NCI-H1417 treated with DMSO at 0.1 percent for 48 hours (cell line): ENCODE results near the gene LCN15.
A peak's percentile ranks its signal among the peaks of the same experiment; 100 is the strongest.

ENCODE experiments used
- DNase-seq: peaks from one replicate; lab custom pipeline; 2025; lab: John Stamatoyannopoulos, UW

LCN15 gene

DNA sequence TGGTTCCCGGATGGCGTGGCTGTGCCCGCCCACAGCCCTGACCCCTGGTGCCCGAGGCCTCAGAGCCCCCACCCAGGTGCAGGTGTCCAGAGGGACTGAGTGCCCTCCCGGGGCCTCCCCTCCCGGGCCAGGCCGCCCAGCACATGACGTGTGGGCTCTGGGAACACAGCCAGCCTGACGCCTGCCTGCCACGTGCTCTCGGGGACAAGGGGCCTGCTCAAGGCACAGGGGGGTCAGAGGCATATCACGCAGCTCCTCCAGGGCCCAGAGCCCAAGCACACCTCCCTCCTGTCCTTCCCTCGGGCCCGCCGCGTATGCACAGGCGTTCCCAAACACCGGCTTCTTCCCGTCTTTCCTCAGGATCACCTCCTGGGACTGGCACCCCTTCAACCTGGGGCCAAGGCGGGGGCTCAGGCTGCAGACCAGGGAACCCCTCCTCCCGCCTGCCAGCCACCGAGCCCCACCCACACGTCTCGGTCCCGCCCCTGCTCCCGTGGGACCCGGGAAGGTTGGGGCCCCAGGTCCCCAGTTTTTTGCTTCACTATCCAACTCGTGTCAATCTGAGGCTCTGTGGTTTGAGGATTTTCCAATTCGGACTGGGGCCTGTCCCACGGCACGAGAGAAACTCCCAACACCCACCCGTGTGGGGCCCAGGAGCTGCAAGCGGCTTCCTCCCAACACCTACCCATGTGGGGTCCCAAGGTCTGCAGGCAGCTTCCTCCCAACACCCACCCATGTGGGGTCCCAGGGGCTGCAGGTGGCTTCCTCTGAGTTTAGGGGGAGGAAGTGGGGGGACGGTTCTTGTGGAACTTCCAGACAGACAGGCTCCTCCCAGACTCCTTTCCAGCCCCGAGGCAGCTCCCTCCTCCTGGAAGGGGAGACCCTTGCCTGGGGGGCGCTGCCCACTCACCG is 23.1 kb downstream of the LCN15 start:
- no peak for DNase-seq

DNA sequence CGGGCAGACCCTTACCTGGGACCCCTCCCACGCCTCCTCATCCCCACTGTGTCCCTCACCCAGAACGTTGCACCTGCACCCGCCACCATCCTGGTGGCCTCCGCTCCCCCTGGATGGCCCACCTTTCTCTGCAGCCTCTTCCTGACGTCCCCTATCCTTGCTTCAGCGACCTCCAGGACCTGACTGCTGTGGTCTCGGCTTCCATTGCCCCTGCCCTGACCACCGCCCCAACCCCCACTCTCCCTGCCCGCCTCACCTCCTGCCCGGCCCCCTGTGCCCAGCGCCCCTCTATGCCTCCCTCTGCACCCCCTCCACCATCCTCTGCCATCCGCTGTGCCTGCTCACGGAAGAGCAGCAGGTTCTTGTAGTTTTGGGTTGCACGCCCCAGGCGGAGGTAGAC is 23.8 kb downstream of the LCN15 start:
- no peak for DNase-seq

DNA sequence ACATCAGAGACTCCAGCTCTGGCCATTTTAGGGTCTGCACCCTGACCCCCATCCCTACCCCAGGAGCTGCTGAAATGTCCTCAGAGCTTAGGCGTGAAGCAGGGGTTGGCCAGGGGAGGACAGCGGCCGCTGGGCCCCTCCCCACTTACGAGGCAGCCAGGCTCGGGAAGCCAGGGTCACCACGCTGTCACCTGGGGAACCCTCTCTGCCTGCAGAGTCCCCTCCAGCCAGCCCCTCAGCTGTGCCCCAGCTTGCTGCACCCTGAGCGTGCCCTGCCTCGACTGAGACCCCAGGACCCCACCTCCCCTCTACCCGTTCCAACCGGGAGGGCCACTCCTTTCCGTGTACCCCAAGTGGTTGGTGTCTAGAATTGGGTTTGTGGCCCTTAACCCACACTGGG is 24.2 kb downstream of the LCN15 start:
- DNase-seq, result no peak

DNA sequence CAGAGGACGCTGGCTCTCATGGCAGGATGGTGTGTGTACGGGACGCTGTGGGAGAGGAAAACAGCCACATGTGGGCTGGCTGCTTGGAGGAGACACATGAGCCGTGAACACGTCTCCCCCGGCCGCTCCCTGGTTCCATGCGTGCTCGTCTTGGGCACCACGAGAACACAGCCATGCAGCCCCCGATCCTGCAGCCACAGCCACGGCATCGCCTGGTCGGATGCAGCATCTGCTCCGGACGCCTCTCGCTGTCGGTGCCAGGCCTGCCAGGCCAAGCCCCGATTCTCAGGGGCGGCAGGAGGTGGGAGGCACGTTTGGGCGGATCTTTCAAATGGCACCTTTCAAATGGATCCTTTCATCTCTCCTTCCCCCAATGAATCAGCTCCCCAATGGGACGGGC is 24.8 kb downstream of the LCN15 start:
- no peak for DNase-seq

DNA sequence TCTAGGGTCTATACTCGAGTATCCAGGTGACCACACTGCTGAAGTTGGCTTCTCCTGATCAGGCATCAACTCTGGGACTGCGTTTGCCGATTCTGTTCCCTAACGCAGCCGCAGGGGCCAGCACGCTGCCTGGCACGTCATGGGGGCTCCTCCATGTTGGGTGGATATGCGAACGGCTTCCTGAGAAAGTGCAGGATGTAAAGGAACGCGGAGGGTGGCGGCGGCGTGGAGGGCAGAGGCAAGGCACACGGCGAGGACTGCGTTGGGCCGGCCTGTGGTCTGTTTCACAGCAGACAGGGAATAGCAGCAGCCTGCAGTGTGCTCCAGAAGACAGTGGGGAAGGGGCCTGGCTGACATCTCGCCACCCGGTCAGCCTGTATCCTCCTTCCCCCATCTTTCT is 25.4 kb downstream of the LCN15 start:
- no peak for DNase-seq

DNA sequence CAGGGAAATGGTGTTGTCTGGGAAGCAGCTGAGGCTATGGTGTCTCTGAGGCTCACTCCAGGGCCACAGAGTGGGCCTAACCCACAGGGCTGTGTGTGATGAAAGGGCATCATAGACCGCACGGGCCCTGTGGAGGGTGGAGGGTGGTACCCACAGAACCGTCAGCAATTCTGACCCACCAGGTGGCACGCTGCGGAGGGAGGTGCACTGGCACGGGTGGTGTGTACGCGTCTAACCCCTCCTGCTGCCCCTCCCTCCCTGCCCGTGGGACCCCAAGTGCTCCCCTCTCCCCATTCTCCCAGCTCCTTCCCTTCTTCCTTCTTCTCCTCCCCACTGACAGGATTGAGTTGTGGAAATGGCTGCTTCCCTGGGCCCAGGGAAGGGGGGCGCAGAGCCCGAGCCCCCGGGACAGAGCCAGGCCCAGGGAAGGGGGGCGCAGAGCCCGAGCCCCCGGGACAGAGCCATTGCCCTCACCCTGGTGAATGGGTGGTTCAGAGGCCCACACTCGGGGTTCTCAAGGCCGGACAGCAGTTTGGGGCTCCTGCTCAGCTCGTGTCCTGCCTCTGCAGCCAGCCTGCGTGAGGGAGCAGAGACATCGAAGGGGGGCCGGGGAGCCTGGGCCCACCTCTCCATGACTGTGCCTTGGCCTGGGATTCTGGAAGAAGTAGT is 28.4 kb downstream of the LCN15 start:
- DNase-seq, result no peak

DNA sequence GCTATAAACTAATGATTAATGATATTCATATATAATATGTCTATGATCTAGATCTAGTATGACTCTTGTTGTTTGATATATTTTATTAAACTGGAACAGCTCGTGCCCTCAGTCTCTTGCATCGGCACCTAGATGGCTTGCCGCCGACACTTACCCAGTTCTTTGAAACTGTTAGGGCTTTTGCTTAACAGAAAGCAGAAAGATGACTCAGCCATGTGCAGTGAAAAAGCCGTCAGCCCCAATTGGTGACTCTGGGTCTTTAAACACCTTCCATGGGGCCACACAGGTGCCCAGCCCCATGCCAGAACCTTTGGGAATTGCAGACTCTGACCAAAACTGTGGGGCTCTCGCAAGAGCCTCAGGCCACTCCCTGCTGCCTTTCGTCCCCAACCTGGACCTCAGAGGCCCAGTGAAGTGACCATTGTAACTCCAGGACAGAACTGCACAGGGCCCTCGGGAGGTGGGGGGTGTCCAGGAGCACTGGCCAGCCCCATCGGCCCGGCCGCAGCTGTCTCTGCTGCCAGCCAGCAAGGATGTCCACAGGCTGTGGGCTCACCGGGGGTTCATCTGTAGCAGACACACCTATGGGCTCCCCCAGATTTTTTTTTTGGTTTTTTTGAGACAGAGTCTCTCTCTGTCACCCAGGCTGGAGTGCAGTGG is 29.4 kb downstream of the LCN15 start:
- DNase-seq, result no peak

DNA sequence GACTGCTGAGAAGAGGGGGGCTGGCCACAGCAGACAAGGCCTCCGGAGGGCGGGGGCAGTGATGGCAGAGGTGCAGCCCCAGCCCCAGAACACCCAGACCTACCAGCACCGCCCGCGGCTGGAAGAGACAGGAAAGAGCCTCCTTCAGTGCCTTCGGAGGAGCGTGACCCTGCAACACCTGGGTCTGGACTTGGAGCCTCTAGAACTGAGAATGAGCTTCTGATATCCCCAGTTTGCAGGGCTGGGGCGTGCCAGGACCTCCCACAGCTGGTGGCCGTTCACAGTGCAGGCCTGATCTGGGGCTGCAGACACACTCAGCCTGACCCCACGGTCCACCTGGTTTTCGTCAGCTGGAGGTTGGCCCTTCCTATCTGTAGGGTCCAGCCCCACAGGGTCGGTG is 30.7 kb downstream of the LCN15 start:
- DNase-seq, result no peak

DNA sequence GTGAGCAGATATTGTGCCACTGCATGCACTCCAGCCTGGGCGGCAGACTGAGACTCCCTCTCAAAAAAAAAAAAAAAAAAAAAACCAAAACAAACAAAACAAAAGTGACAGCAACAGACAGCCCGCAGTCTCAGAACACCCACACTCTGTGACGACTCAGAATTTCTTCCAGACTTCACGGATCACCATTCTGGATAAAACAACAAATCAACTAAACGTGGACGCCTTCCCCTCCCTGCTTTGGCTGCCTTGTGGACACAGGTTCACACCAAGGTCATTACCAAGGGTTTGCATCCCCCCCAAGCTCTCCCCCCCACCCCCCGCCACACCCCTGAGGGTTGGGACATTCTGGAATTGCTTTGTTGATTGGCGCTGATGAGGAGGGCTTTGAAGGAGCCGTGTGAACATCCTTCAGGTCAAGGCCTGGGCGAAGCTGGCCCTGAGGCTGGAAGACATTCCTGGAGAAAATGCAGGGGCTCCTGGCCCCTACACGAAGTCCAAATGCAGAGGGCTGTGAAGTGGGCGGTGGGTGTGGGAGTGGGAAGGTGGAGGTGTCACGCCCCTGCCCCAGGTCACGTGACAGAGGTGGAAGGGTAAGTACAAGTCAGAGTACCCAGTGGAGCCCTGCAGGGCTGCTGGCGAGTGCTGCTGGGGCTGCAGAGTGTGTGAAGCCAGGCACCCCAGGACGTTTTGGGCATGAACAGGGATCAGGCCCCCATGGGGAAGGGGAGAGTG is 31.7 kb downstream of the LCN15 start:
- DNase-seq, result no peak

DNA sequence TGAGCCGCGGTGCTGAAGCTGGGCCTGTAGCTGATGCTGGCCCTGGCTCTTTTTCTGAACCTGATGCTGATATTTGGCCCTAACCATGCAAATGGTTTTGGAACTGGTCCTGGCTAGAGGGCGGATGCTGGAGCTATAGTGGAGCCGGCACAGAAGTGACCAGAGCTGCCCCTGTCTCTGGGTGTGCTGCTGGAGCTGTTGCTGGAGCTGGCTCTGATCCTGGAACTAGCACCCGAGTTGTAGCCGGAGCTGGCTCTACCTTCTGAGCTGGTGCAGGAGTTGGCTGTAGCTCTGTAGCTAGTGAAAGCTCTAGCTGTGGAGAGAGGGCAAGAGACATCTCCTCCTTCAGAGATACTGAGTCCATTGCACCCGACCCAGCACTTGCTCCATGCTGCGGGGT is 34.4 kb downstream of the LCN15 start:
- DNase-seq, result no peak

DNA sequence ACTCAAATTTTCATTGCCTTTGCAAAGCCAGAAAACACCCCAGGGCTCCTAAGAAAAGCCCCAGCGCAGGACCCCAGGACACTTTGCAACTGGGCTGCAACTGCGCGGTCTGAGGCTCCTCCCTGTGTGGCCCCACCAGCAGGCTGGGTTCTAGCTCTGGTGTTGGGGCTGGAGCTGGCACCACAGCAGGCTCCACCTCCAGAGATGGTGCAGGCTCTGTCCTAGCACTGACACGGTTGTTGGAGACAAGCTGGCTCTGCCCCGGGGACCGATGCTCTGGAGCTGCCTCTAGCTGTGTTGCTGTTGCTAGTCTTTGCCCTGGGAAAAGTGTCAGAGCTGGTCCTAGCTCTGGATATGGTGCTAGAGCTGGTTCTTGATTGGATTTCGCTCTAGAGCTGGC is 35.2 kb downstream of the LCN15 start:
- DNase-seq, result no peak

DNA sequence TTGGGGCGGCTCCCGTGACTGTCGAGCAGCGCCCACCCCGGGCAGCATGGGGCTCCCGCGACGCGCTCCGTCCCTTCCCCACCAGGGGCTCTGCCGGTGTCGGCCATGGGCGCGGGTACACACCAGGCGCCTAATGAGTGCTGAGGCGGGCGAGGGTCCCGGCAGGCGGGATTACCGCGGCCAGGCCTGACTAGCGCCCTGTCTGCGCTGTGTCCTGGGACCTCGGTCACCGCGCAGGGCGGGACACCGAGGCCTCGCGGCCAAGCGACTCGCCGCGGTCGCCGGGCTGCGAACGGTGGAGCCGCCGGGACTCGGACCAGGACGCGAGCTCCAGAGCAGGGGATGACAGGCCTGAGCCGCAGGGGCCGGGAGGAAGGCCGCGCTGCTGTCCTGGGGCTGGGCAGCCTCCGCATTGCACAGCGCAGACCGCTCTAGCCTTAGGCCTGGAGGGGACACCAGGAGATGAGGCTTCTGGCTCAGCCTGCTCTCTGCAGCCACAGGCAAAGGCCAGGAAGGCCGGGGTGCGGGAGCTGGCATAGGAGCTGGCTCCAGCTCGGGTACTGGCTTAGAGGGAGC is 35.7 kb downstream of the LCN15 start:
- no peak for DNase-seq

DNA sequence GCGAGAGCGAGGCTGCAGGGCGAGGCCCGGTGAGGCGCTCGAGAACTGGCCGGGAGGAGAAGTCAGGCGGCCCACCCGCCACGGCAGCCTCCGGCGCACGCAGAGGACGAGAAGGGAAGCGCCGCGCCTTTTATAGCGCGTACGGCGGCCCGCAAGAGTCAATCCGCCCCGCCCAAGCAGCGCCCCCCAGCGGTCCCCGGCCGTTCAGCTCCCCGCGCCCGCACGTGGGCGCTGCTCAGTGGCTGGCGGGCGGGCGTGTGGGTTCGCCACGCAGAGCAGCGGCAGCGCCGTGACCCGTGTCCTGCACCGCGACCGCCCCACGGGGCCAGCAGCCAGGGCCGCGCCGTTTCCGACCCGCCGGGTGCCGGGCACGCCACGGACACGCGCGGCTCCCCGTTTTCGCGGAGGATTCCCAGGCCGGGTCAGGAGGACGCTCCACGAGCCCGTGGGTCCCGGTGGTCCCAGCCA is 36.2 kb downstream of the LCN15 start:
- DNase-seq, result peak; percentile 61

DNA sequence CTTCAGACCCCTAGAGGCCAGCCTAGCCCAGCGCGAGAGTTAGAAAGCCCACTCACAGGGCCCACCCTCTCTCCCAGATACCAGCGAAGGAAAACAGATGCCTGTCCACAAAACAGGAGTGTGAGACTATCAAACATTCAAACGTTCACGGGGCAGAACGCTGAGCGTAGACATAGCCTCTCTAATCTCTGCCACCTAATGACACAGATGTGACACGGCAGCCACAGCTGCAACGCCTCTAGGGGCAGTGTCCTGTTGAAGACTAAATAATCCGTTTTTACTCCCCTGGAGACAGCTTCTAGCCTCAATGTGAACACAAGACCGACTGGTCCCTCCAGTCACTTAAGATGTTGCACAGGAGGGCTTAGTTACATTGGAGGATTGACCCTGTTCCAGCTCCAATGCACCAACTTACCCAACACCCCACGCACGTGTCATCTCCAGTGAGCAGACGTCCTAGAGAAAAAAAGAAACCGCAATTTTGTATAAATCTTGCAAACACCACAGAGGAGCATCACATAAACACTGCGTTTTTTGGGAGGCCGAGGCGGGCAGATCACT is 37.6 kb downstream of the LCN15 start:
- DNase-seq, result no peak

DNA sequence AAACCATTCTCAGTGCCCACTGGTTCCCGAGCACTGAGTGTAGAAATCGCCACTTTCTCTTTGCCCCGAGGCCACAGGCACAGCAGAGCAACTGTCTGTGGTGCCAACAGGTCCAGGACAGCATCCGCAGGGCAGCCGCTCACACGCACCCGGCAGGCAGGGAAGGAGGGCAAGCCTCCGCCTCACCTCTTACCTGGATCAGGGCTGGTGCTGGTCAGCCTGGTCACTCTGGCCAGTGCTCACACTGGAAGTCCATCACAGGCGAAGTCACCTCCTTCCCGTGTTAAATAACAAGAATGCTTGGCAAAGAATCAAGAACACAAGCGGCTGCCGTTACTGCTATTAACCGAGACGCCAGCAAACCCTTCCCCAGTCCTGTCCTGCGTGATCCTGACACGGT is 38.2 kb downstream of the LCN15 start:
- DNase-seq, result no peak

DNA sequence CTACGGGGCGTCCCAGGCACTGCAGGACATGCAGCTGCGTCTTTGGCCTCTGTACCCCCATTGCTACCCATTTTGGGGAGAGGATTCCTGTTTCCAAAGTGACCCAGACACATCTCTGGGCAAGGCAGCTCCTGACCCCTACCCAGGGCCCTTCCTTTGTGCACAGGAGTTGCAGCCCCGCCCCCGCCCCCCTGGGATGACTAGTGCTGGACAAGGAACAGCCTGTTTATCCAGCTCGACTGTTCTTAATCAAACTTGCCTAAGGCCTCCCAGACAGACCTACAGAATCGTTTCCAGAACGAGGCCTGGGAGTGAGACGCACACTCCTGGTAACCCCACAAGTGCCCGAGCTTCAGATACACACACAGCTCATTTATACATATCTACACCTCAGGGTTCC is 38.7 kb downstream of the LCN15 start:
- DNase-seq, result no peak

DNA sequence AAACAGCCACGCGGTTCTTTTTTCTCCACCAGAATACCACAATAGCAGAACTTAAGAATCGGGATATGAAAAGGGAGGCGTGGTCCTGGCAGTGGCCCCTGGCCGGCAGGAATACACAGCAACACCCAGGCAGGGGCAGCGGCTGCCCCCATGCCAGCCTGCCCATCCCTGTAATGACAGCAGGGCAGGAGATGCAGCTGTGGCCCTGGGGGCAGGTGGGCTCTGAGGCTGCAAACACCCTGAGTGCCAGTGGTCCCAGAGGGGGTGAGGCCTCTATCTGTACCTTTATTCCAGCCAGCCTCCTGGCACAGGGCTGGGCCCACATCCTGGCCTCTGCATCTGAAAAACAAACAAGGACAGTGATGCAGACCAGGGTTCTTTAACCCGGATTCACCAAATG is 39.5 kb downstream of the LCN15 start:
- DNase-seq, result no peak

DNA sequence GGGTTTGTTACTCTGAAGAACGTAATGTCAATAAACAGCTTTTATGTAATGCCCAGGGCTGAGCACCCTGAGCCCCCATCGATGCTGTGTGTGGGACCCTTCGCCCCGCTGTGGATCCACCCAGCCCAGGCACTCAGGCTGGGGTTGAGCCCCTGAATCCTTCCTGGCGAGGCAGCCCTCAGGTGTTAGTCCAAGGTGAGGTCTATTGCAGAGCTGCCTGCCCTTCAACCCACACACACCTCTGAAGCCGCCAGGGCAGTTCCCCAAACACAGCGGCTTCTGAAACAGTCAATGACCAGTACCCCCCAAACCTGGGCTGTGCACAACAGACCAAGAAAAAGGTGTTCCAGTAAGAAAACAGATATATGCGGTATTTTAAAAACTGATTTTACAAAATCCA is 40.3 kb downstream of the LCN15 start:
- DNase-seq, result no peak

DNA sequence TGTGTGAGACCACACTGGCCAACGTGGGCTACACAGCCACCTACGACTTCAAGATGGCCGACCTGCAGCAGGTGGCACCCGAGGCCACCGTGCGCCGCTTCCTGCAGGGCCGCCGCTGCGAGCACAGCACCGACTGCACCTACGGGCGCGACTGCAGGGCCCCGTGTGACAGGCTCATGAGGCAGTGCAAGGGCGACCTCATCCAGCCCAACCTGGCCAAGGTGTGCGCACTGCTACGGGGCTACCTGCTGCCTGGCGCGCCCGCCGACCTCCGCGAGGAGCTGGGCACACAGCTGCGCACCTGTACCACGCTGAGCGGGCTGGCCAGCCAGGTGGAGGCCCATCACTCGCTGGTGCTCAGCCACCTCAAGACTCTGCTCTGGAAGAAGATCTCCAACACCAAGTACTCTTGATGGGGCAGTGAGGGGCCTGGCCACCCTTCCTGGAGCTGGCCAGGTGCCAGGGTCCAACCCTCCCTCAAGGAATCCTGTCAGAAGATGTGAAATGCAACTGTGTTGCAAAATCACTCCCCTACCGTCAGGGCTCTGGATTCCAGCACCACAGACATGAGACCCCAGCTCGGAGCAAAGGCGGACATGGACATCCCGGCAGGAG is 40.8 kb downstream of the LCN15 start:
- DNase-seq, result no peak

DNA sequence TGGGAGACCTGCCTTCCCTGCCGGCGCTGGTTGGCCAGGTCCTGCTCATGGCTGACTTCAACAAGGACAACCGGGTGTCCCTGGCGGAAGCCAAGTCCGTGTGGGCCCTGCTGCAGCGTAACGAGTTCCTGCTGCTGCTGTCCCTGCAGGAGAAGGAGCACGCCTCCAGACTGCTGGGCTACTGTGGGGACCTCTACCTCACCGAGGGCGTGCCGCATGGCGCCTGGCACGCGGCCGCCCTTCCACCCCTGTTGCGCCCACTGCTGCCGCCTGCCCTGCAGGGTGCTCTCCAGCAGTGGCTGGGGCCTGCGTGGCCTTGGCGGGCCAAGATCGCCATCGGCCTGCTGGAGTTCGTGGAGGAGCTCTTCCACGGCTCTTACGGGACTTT is 41.4 kb downstream of the LCN15 start:
- DNase-seq, result no peak
